ENCODE results near the gene TMEM183A.

GRCh38 chr1:203033287-203033686, 26.1 kb downstream of the TMEM183A start:
- TF ChIP-seq CTCF (IDR thresholded peaks at IDR 0.05): no peak
- TF ChIP-seq POLR2A (IDR thresholded peaks at IDR 0.05): no peak
